Measurements from ENCODE around the gene RLF. TPM values are rescaled to one million over a fixed set of nuclear protein-coding genes. Genes with fewer than 3 reads are reported as not detected.

RLF gene
- total and polyA plus RNA-seq, 2 donors (not counting 1 experiment from before 2014, with no cell fraction given), result 7.8 to 21.9 TPM

DNA sequence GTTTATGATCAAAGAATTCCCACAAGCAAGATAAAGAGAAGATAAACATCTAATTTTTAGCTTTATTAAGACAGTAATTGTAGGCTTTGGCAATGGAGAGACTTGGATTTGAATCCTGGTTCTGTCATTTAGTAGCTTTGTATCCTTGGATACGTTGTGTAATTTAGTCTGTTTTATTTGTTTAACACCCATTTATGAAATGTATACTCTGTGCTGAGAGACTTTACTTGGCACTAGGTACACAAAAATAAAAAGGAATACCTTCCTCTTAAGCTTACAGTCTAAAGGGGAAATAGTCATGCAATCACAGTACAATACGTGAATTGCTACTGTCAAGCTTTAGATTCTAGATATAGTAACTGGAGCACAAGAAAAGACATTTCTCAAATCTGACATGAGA lies 120.7 kb downstream of the RLF start:
- no peaks in the 10 kb centered on the region for H3K9me3 Mint-ChIP-seq (ENCODE audit: insufficient read depth)
- ATAC-seq (ENCODE audit: low read depth) (no peak), DNase-seq (no peak)
- no peak overlapping the region for H3K27ac Mint-ChIP-seq
- no peak overlapping the region for H3K27ac ChIP-seq (ENCODE audit: low read length in 2 of 2)
- H3K79me2 ChIP-seq (ENCODE audit: control insufficient read depth, insufficient read depth, low read length), result no peaks in the 10 kb centered on the region
- no peaks in the 10 kb centered on the region for H4K20me1 ChIP-seq (ENCODE audit: control insufficient read depth, insufficient read depth, low read length, poor library complexity, severe bottlenecking)
- H3K4me2 ChIP-seq (replicated peaks; ENCODE audit: low read depth, low read length, poor library complexity, severe bottlenecking), result no peak overlapping the region
- TF ChIP-seq EZH2 (IDR thresholded peaks at IDR 0.05; ENCODE audit: borderline replicate concordance, insufficient read depth, low read depth, low read length, poor library complexity, severe bottlenecking), result no peak
- ChIA-PET CTCF (interaction anchor here (0.6 to 3.1 kb wide), 7 partner anchors 10 to 323 kb away, joined by 3 to 15 read pairs (median 4); no protein-coding TSS in a partner anchor), POLR2A (no interaction called here)
- peaks cover 8 to 43% of the 10 kb centered on the region in 2 experiments for H3K36me3 ChIP-seq (replicated peaks in 1 of 2; ENCODE audit: control extremely low read depth in 1 of 2, control insufficient read depth in 1 of 2, extremely low read depth in 1 of 2, insufficient read depth in 2 of 2, low read length in 1 of 2)
- intact Hi-C loops (cut with micrococcal nuclease), result no loop called here
- no peaks in the 10 kb centered on the region for H3K9me3 ChIP-seq (ENCODE audit: control extremely low read depth in 1 of 3, control insufficient read depth in 2 of 3, insufficient read depth in 1 of 3, low read length in 2 of 3)
- H3K9ac ChIP-seq (ENCODE audit: low read length), result no peak overlapping the region
- no peaks in the 10 kb centered on the region for H3K4me1 Mint-ChIP-seq
- WGBS (ENCODE audit: insufficient coverage), result no CpG with 5 or more reads among the region's 2 CpGs
- no peaks in the 10 kb centered on the region for H3K27me3 Mint-ChIP-seq
- H3K27me3 ChIP-seq (replicated peaks in 1 of 4; ENCODE audit: control extremely low read depth in 1 of 4, control insufficient read depth in 3 of 4, insufficient read depth in 4 of 4, low read length in 3 of 4), result no peaks in the 10 kb centered on the region
- H3K4me1 ChIP-seq (ENCODE audit: control insufficient read depth in 2 of 2, insufficient read depth in 2 of 2, low read length in 2 of 2), result no peaks in the 10 kb centered on the region
- H3K4me3 Mint-ChIP-seq, result no peak overlapping the region
- no peak overlapping the region for H3K4me3 ChIP-seq (ENCODE audit: control extremely low read depth in 1 of 5, extremely low read depth in 1 of 5, insufficient read depth in 1 of 5, low read depth in 2 of 5, low read length in 4 of 5)
- H2AFZ ChIP-seq (ENCODE audit: insufficient read depth, low read depth, low read length, poor library complexity, severe bottlenecking), result no peak overlapping the region

Small RNAs within 50 kb of the gene (small RNA-seq; reads per million reads assigned to genes)
- not detected for gene RNU6-1237P (ENCODE audit: insufficient read length, low read depth, low replicate concordance)

Other genes starting within 250 kb of the RLF start
- gene MFSD2A, start 206.2 kb upstream of the RLF start, total RNA-seq, result 3.9 TPM in 2 replicates
- 1.8 and 5.5 TPM in 2 replicates for gene MFSD2A, start 206.2 kb upstream of the RLF start, polyA plus RNA-seq
- 195 and 203 TPM in 2 replicates for gene CAP1, start 120.7 kb upstream of the RLF start, total RNA-seq
- gene CAP1, start 120.7 kb upstream of the RLF start, polyA plus RNA-seq, result 146 and 175 TPM in 2 replicates
- gene PPT1, start 64.1 kb upstream of the RLF start, total RNA-seq, result 32.1 and 38.2 TPM in 2 replicates
- 6.0 and 10.4 TPM in 2 replicates for gene PPT1, start 64.1 kb upstream of the RLF start, polyA plus RNA-seq
- gene TMCO2, start 86.5 kb downstream of the RLF start, total RNA-seq, result not detected in 2 replicates
- not detected in 2 replicates for gene TMCO2, start 86.5 kb downstream of the RLF start, polyA plus RNA-seq
- gene ZMPSTE24, start 96.8 kb downstream of the RLF start, total RNA-seq, result 14.0 and 18.5 TPM in 2 replicates
- gene ZMPSTE24, start 96.8 kb downstream of the RLF start, polyA plus RNA-seq, result 3.5 and 6.4 TPM in 2 replicates
- 14.8 and 14.9 TPM in 2 replicates for gene COL9A2, start 155.9 kb downstream of the RLF start, total RNA-seq
- 29.6 and 30.6 TPM in 2 replicates for gene COL9A2, start 155.9 kb downstream of the RLF start, polyA plus RNA-seq
- gene SMAP2, start 212.3 kb downstream of the RLF start, total RNA-seq, result 300 and 305 TPM in 2 replicates
- gene SMAP2, start 212.3 kb downstream of the RLF start, polyA plus RNA-seq, result 267 and 275 TPM in 2 replicates

Data from B cell (primary cell).